ENCODE data around the gene ZAP70.

- TF ChIP-seq EZH2phosphoT487 (IDR thresholded peaks at IDR 0.05; ENCODE audit: insufficient read depth, low read depth): no peak
- no peak for TF ChIP-seq EZH2 (IDR thresholded peaks at IDR 0.05; ENCODE audit: insufficient read depth, poor library complexity, severe bottlenecking)
Measured at GRCh38 chr2:97742381-97742847, 29.0 kb downstream of the ZAP70 start.

Measured in GM23248 (cell line).